IMR-90 (cell line): ENCODE data around the gene GK. TPM values are rescaled to one million over a fixed set of nuclear protein-coding genes. Genes with fewer than 3 reads are reported as not detected.

Experiments used
- ATAC-seq: fragments of 200-7000 bp; cut with Tn5 transposase; 2 replicates; pipeline ENCODE4 v1.9.1; 2020; ENCODE audit warnings: low read depth, mild to moderate bottlenecking, moderate library complexity
- BruUV-seq: library from RNA; stranded (reverse); fragments of 400-500 nt; replicated peaks from 2 replicates; lab custom pipeline; 2021; lab: Mats Ljungman, UMichigan
- CTCF ChIA-PET: fragments of 300-600 bp; formaldehyde crosslinking; extraction: SDS; loops from one replicate; lab custom pipeline; 2021; ENCODE audit warnings: antibody characterized with exemption; lab: Yijun Ruan, JAX
- POLR2A ChIA-PET: fragments of 300-600 bp; sonication (Branson Sonifier 250); formaldehyde crosslinking; loops from one replicate; lab custom pipeline; 2022; ENCODE audit warnings: antibody characterized with exemption; ENCODE audit not compliant: unreplicated experiment; lab: Charles Lee
- DNase-seq: peaks from one replicate; pipeline ENCODE4 v3.0.0; 2013
- H2AFZ ChIP-seq: replicated peaks from 2 replicates; pipeline ENCODE3; 2013; ENCODE audit warnings: low read length, mild to moderate bottlenecking; ENCODE audit not compliant: poor library complexity
- H2AK5ac ChIP-seq: 2 replicates; pipeline ENCODE4 v1.6.1; 2013; ENCODE audit warnings: low read depth, low read length, inconsistent platforms
- H2AK9ac ChIP-seq: replicated peaks from 2 replicates; pipeline ENCODE3; 2013; ENCODE audit warnings: mild to moderate bottlenecking, low read depth, low read length, moderate library complexity; ENCODE audit not compliant: poor library complexity
- H2BK120ac ChIP-seq: 2 replicates; pipeline ENCODE4 v1.6.1; 2013; ENCODE audit warnings: low read depth, low read length, inconsistent platforms
- H2BK15ac ChIP-seq: 3 replicates; pipeline ENCODE4 v1.6.1; 2013; ENCODE audit warnings: low read depth, low read length, inconsistent platforms
- H2BK20ac ChIP-seq: 2 replicates; pipeline ENCODE4 v1.6.1; 2013; ENCODE audit warnings: low read depth, mild to moderate bottlenecking, inconsistent platforms, low read length, moderate library complexity
- H2BK5ac ChIP-seq: 2 replicates; pipeline ENCODE4 v1.6.1; 2013; ENCODE audit warnings: mild to moderate bottlenecking, low read depth, low read length, inconsistent platforms; ENCODE audit not compliant: poor library complexity, severe bottlenecking
- H3K14ac ChIP-seq: replicated peaks from 2 replicates; pipeline ENCODE4 v1.6.1; 2013; ENCODE audit warnings: low read depth, low read length, inconsistent platforms
- H3K18ac ChIP-seq: 2 replicates; pipeline ENCODE4 v1.6.1; 2013; ENCODE audit warnings: low read depth, low read length, control low read depth
- H3K23ac ChIP-seq: 2 replicates; pipeline ENCODE4 v1.6.1; 2013; ENCODE audit warnings: low read depth, low read length, inconsistent platforms
- H3K27ac ChIP-seq: 2 replicates; pipeline ENCODE4 v1.5.1; 2013; ENCODE audit warnings: mild to moderate bottlenecking, control low read depth, low read length; ENCODE audit not compliant: insufficient read depth
- H3K27me3 ChIP-seq: 2 replicates; pipeline ENCODE4 v1.6.1; 2013; ENCODE audit warnings: low read length; ENCODE audit not compliant: control insufficient read depth, insufficient read depth
- H3K36me3 ChIP-seq: 2 replicates; pipeline ENCODE4 v1.6.1; 2013; ENCODE audit warnings: low read length, mixed read lengths; ENCODE audit not compliant: control insufficient read depth, insufficient read depth
- H3K4ac ChIP-seq: 2 replicates; pipeline ENCODE4 v1.6.1; 2013; ENCODE audit warnings: low read depth, low read length, inconsistent platforms
- H3K4me1 ChIP-seq: 2 replicates; pipeline ENCODE4 v1.6.1; 2013; ENCODE audit warnings: low read length, mixed read lengths; ENCODE audit not compliant: control insufficient read depth, insufficient read depth
- H3K4me2 ChIP-seq: 2 replicates; pipeline ENCODE4 v1.6.1; 2013; ENCODE audit warnings: low read depth, mild to moderate bottlenecking, control low read depth, low read length, moderate library complexity
- H3K4me3 ChIP-seq: 2 replicates; pipeline ENCODE4 v1.5.1; 2013; ENCODE audit warnings: low read depth, mild to moderate bottlenecking, control low read depth, low read length, moderate library complexity; ENCODE audit not compliant: insufficient read depth
- H3K56ac ChIP-seq: 2 replicates; pipeline ENCODE4 v1.6.1; 2013; ENCODE audit warnings: low read length, inconsistent platforms; ENCODE audit not compliant: insufficient read depth; ENCODE audit errors: extremely low read depth
- H3K79me1 ChIP-seq, 2 experiments: 2 replicates each; pipeline ENCODE4 v1.6.1; 2013; ENCODE audit warnings: low read length in 2 of 2, inconsistent platforms in 1 of 2, low read depth in 1 of 2
- H3K9ac ChIP-seq: 2 replicates; pipeline ENCODE4 v1.6.1; 2013; ENCODE audit warnings: low read depth, low read length, control low read depth
- H3K9me1 ChIP-seq: 2 replicates; pipeline ENCODE4 v1.6.1; 2013; ENCODE audit warnings: low read length, inconsistent platforms; ENCODE audit not compliant: insufficient read depth
- H3K9me3 ChIP-seq: 2 replicates; pipeline ENCODE4 v1.6.1; 2013; ENCODE audit warnings: low read length; ENCODE audit not compliant: control insufficient read depth, insufficient read depth
- H4K20me1 ChIP-seq: 2 replicates; pipeline ENCODE4 v1.6.1; 2013; ENCODE audit warnings: low read length, inconsistent platforms; ENCODE audit not compliant: insufficient read depth
- H4K5ac ChIP-seq: 2 replicates; pipeline ENCODE4 v1.6.1; 2013; ENCODE audit warnings: mild to moderate bottlenecking, low read depth, low read length, control low read depth
- H4K8ac ChIP-seq, 2 experiments: 2 replicates each; pipeline ENCODE4 v1.6.1; 2013; ENCODE audit warnings: low read depth in 2 of 2, low read length in 2 of 2, control low read depth in 1 of 2, inconsistent platforms in 1 of 2
- H4K91ac ChIP-seq: 2 replicates; pipeline ENCODE4 v1.6.1; 2013; ENCODE audit warnings: low read depth, low read length, inconsistent platforms; ENCODE audit not compliant: insufficient read depth
- BHLHE40 ChIP-seq: fragments of 150-350 bp; IDR thresholded peaks from 2 replicates; pipeline ENCODE4 v1.6.1; 2016; ENCODE audit warnings: mild to moderate bottlenecking, low read depth, low read length
- CEBPB ChIP-seq: IDR thresholded peaks from 2 replicates; pipeline ENCODE4 v1.6.1; 2012; ENCODE audit warnings: low read depth, low read length, improper control_type of control experiment
- MAZ ChIP-seq: IDR thresholded peaks from 2 replicates; pipeline ENCODE4 v1.6.1; 2012; ENCODE audit warnings: low read depth, mild to moderate bottlenecking, low read length, improper control_type of control experiment, moderate library complexity, borderline replicate concordance
- NFE2L2 ChIP-seq: fragments of 150-350 bp; IDR thresholded peaks from 2 replicates; pipeline ENCODE4 v1.6.1; 2016; ENCODE audit warnings: low read depth, mild to moderate bottlenecking, low read length
- POLR2A ChIP-seq: IDR thresholded peaks from 2 replicates; pipeline ENCODE4 v1.6.1; 2012; ENCODE audit warnings: mild to moderate bottlenecking, low read depth, low read length
- RAD21 ChIP-seq: IDR thresholded peaks from 2 replicates; pipeline ENCODE4 v1.6.1; 2012; ENCODE audit warnings: low read length, improper control_type of control experiment
- USF2 ChIP-seq: fragments of 150-350 bp; IDR thresholded peaks from 2 replicates; pipeline ENCODE4 v1.6.1; 2017; ENCODE audit warnings: mild to moderate bottlenecking, antibody characterized with exemption, low read length, low read depth
- WGBS, 2 experiments: methylation state at CpG; one replicate each; pipeline versions ENCODE4 v1.1.5 to v1.1.7; 2013; ENCODE audit warnings: missing lambda C conversion rate in 2 of 2; ENCODE audit not compliant: insufficient read length in 1 of 2; ENCODE audit errors: extremely low coverage in 2 of 2; 5-methylcytosine and 5-hydroxymethylcytosine counted together
- dilution Hi-C: fragments of 300-500 bp; cut with HindIII; formaldehyde crosslinking; loops from one replicate; pipeline ENCODE4 v1.14.3; 2018; ENCODE audit warnings: low sequenced_read_pairs; ENCODE audit not compliant: unreplicated experiment
- in situ Hi-C: fragments of 300-500 bp; cut with MboI; formaldehyde crosslinking; loops from 3 replicates; pipeline ENCODE4 v1.14.3; 2019; ENCODE audit warnings: low sequenced_read_pairs, inconsistent platforms, mixed read lengths
- intact Hi-C: fragments of 100-400 bp; cut with micrococcal nuclease; formaldehyde crosslinking; loops from 2 replicates; pipeline ENCODE4 v1.10.0; 2022
- polyA plus RNA-seq, 3 experiments: library from polyadenylated mRNA; depleted of rRNA; stranded (reverse); fragments of >200 nt; gene quantifications; 2 replicates each; pipeline ENCODE4 v1.2.3, GENCODE V29; 2012; ENCODE audit warnings: low replicate concordance in 1 of 3
- total RNA-seq: library from RNA; depleted of rRNA; stranded (reverse); fragments of >200 nt; gene quantifications from 2 replicates; pipeline ENCODE4 v1.2.3, GENCODE V29; 2012

GK gene
- total and polyA plus RNA-seq, 2 of the 4 experiments (the other 2 are of a cell fraction) = 7.6 to 9.3 TPM

- no peaks in the 10 kb centered on the region for H3K9me3 ChIP-seq
- peak overlapping the region; percentile 50; the same call in 1 of the 2 replicates for H3K18ac ChIP-seq
- H3K36me3 ChIP-seq = no peaks in the 10 kb centered on the region; the same call in 1 of the 2 replicates
- H3K9me1 ChIP-seq = no peaks in the 10 kb centered on the region; the same call in 1 of the 2 replicates
- H3K4ac ChIP-seq = peak overlapping the region; percentile 40; the same call in 1 of the 2 replicates
- in situ Hi-C loops = no loop called here
- no peak overlapping the region for H2BK15ac ChIP-seq
- POLR2A ChIA-PET = no interaction called here
- H2BK5ac ChIP-seq = peak overlapping the region; percentile 90
- peak overlapping the region; percentile 54; the same call in 1 of the 2 replicates for H4K5ac ChIP-seq
- TF ChIP-seq MAZ (no peak), BHLHE40 (no peak), NFE2L2 (no peak), POLR2A (peak; percentile 72), CEBPB (peak; percentile 40; the same call in 1 of the 2 replicates), RAD21 (no peak), USF2 (no peak)
- CTCF ChIA-PET = interaction anchor here (0.6 to 1.2 kb wide), 2 partner anchors 32 to 33 kb away, joined by 3 read pairs; no protein-coding TSS in a partner anchor
- peak overlapping the region; percentile 92 for H3K4me2 ChIP-seq
- H2BK20ac ChIP-seq = no peak overlapping the region
- H2AK5ac ChIP-seq = peak overlapping the region; percentile 25; the same call in 1 of the 2 replicates
- peak overlapping the region; percentile 70; the same call in 1 of the 2 replicates for H3K9ac ChIP-seq
- dilution Hi-C loops = no loop called here
- no peaks in the 10 kb centered on the region; the same call in 1 of the 2 replicates for H3K4me1 ChIP-seq
- DNase-seq (peak; percentile 64), ATAC-seq (no peak)
- no peak overlapping the region for H3K14ac ChIP-seq
- no peak overlapping the region for H4K91ac ChIP-seq
- H2AFZ ChIP-seq = no peak overlapping the region
- TSS peak; percentile 34 for BruUV-seq
- peak overlapping the region in 1 of 2 experiments; percentile 76; a peak in 2 of 4 replicates for H4K8ac ChIP-seq
- no peaks in the 10 kb centered on the region for H3K27me3 ChIP-seq
- H3K23ac ChIP-seq = no peak overlapping the region
- no peaks in the 10 kb centered on the region for H4K20me1 ChIP-seq
- no peak overlapping the region for H2AK9ac ChIP-seq
- H2BK120ac ChIP-seq = peak overlapping the region; percentile 50
- WGBS, 2 experiments = 0% methylated on average over 1 of the region's 2 CpGs; no CpG with 5 or more reads in 1 of the 2 experiments
- intact Hi-C loops = loop anchor here (10.0 kb wide), 1 partner anchor 80 kb away; the partner anchor contains the start of gene TASL
- peak overlapping the region; percentile 86 for H3K27ac ChIP-seq
- H3K56ac ChIP-seq = peak overlapping the region; percentile 1; the same call in 1 of the 2 replicates
- peak overlapping the region; percentile 42 for H3K4me3 ChIP-seq
- peaks cover 0 to 10% of the 10 kb centered on the region in 2 experiments; a peak in 1 of 4 replicates for H3K79me1 ChIP-seq
Observed at GRCh38 chrX:30654989-30655607, 1.9 kb downstream of the GK start.
